Measurements from ENCODE around the gene CAMTA1. TPM values are rescaled to one million over a fixed set of nuclear protein-coding genes. Genes with fewer than 3 reads are reported as not detected.

Gene CAMTA1
- polyA plus RNA-seq, 1 donor from 2014 or later: 162 TPM

DNA sequence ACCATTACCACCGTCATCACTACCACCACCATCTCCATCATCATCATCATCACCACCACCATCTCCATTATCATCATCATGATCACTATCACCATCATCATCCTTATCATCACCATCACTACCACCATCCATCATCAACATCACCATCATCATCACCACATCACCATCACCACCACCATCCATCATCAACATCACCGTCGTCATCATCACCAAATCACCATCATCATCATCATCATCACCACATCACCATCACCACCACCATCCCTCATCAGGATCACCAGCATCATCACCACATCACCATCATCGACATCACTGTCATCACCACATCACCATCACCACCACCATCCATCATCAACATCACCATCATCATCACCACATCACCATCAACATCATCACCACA is 782.8 kb downstream of the CAMTA1 start:
- H3K9me3 ChIP-seq (ENCODE audit: low read length): no peaks in the 10 kb centered on the region
- no peaks in the 10 kb centered on the region for H3F3A ChIP-seq (ENCODE audit: insufficient read depth, low read length, poor library complexity, severe bottlenecking)
- no peaks in the 10 kb centered on the region for H3K9me2 ChIP-seq (ENCODE audit: insufficient read depth, low read length)
- no peaks in the 10 kb centered on the region for H3K27me3 ChIP-seq (ENCODE audit: insufficient read depth, low read depth, low read length)
- no peak overlapping the region for H3K9ac ChIP-seq (ENCODE audit: low read length)
- no peak overlapping the region for H3K4me3 ChIP-seq (ENCODE audit: low read length)
- no peaks in the 10 kb centered on the region for H4K20me1 ChIP-seq (ENCODE audit: insufficient read depth)
- no peaks in the 10 kb centered on the region for H3K36me3 ChIP-seq (ENCODE audit: insufficient read depth, low read length)
- TF ChIP-seq EP300 (conservative IDR thresholded peaks at IDR 0.05; ENCODE audit: poor library complexity, severe bottlenecking): no peak
- TF ChIP-seq TAF1 (IDR thresholded peaks at IDR 0.05; ENCODE audit: low read depth): no peak
- TF ChIP-seq MXI1 (conservative IDR thresholded peaks at IDR 0.05; ENCODE audit: poor library complexity, severe bottlenecking): no peak
- no peak for TF ChIP-seq RAD21 (conservative IDR thresholded peaks at IDR 0.05)
- no peak for TF ChIP-seq EZH2 (IDR thresholded peaks at IDR 0.05; ENCODE audit: borderline replicate concordance, insufficient read depth, low read length, poor library complexity, severe bottlenecking)
- TF ChIP-seq, protein P1, sequence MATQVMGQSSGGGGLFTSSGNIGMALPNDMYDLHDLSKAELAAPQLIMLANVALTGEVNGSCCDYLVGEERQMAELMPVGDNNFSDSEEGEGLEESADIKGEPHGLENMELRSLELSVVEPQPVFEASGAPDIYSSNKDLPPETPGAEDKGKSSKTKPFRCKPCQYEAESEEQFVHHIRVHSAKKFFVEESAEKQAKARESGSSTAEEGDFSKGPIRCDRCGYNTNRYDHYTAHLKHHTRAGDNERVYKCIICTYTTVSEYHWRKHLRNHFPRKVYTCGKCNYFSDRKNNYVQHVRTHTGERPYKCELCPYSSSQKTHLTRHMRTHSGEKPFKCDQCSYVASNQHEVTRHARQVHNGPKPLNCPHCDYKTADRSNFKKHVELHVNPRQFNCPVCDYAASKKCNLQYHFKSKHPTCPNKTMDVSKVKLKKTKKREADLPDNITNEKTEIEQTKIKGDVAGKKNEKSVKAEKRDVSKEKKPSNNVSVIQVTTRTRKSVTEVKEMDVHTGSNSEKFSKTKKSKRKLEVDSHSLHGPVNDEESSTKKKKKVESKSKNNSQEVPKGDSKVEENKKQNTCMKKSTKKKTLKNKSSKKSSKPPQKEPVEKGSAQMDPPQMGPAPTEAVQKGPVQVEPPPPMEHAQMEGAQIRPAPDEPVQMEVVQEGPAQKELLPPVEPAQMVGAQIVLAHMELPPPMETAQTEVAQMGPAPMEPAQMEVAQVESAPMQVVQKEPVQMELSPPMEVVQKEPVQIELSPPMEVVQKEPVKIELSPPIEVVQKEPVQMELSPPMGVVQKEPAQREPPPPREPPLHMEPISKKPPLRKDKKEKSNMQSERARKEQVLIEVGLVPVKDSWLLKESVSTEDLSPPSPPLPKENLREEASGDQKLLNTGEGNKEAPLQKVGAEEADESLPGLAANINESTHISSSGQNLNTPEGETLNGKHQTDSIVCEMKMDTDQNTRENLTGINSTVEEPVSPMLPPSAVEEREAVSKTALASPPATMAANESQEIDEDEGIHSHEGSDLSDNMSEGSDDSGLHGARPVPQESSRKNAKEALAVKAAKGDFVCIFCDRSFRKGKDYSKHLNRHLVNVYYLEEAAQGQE (IDR thresholded peaks at IDR 0.05; ENCODE audit: borderline replicate concordance): no peak
- TF ChIP-seq SMC3 (conservative IDR thresholded peaks at IDR 0.05; ENCODE audit: poor library complexity): no peak
- no peak for TF ChIP-seq POLR2AphosphoS5 (IDR thresholded peaks at IDR 0.05)
- TF ChIP-seq, protein P2, sequence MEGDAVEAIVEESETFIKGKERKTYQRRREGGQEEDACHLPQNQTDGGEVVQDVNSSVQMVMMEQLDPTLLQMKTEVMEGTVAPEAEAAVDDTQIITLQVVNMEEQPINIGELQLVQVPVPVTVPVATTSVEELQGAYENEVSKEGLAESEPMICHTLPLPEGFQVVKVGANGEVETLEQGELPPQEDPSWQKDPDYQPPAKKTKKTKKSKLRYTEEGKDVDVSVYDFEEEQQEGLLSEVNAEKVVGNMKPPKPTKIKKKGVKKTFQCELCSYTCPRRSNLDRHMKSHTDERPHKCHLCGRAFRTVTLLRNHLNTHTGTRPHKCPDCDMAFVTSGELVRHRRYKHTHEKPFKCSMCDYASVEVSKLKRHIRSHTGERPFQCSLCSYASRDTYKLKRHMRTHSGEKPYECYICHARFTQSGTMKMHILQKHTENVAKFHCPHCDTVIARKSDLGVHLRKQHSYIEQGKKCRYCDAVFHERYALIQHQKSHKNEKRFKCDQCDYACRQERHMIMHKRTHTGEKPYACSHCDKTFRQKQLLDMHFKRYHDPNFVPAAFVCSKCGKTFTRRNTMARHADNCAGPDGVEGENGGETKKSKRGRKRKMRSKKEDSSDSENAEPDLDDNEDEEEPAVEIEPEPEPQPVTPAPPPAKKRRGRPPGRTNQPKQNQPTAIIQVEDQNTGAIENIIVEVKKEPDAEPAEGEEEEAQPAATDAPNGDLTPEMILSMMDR (IDR thresholded peaks at IDR 0.05; ENCODE audit: poor library complexity, severe bottlenecking): no peak
- no peaks in the 10 kb centered on the region for H3K79me2 ChIP-seq (replicated peaks; ENCODE audit: insufficient read depth, low read length)
- no peak overlapping the region for H3K27ac ChIP-seq (ENCODE audit: low read length)
- no peak overlapping the region for H3K4me2 ChIP-seq (ENCODE audit: low read length)
- H2AFZ ChIP-seq (ENCODE audit: low read depth, low read length): no peak overlapping the region

DNA sequence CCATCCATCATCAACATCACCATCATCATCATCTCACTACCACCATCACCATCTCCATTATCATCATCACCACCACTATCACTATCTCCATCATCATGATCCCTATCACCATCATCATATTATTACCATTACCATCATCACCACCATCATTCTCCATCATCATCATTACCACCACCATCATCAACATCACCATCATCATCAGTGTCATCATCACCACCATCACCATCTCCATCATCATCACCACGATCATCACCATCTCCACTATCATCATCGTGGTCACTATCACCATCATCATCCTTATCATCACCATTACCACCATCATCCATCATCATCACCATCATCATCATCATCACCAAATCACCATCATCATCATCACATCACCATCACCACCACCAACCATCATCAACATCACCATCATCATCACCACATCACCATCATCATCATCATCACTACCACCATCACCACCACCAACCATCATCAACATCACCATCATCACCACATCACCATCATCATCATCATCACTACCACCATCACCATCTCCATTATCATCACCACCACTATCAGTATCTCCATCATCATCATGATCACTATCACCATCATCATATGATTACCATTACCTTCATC is 783.8 kb downstream of the CAMTA1 start:
- Histone ChIP-seq H3K9me3 (ENCODE audit: low read length) (no peaks in the 10 kb centered on the region), H3K9ac (ENCODE audit: low read length) (no peak overlapping the region), H3F3A (ENCODE audit: insufficient read depth, low read length, poor library complexity, severe bottlenecking) (no peaks in the 10 kb centered on the region), H3K79me2 (replicated peaks; ENCODE audit: insufficient read depth, low read length) (no peaks in the 10 kb centered on the region), H3K9me2 (ENCODE audit: insufficient read depth, low read length) (no peaks in the 10 kb centered on the region), H3K4me2 (ENCODE audit: low read length) (no peak overlapping the region), H3K27me3 (ENCODE audit: insufficient read depth, low read depth, low read length) (no peaks in the 10 kb centered on the region), H2AFZ (ENCODE audit: low read depth, low read length) (no peak overlapping the region), H3K4me3 (ENCODE audit: low read length) (no peak overlapping the region), H3K36me3 (ENCODE audit: insufficient read depth, low read length) (no peaks in the 10 kb centered on the region), H4K20me1 (ENCODE audit: insufficient read depth) (no peaks in the 10 kb centered on the region), H3K27ac (ENCODE audit: low read length) (no peak overlapping the region)
- no peak for TF ChIP-seq SMC3 (conservative IDR thresholded peaks at IDR 0.05; ENCODE audit: poor library complexity)

All from neural cell (in vitro differentiated cells).